Measurements from ENCODE around the gene NUBPL.
A peak's percentile ranks its signal among the peaks of the same experiment; 100 is the strongest.

Gene NUBPL, protein sequence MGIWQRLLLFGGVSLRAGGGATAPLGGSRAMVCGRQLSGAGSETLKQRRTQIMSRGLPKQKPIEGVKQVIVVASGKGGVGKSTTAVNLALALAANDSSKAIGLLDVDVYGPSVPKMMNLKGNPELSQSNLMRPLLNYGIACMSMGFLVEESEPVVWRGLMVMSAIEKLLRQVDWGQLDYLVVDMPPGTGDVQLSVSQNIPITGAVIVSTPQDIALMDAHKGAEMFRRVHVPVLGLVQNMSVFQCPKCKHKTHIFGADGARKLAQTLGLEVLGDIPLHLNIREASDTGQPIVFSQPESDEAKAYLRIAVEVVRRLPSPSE

DNA sequence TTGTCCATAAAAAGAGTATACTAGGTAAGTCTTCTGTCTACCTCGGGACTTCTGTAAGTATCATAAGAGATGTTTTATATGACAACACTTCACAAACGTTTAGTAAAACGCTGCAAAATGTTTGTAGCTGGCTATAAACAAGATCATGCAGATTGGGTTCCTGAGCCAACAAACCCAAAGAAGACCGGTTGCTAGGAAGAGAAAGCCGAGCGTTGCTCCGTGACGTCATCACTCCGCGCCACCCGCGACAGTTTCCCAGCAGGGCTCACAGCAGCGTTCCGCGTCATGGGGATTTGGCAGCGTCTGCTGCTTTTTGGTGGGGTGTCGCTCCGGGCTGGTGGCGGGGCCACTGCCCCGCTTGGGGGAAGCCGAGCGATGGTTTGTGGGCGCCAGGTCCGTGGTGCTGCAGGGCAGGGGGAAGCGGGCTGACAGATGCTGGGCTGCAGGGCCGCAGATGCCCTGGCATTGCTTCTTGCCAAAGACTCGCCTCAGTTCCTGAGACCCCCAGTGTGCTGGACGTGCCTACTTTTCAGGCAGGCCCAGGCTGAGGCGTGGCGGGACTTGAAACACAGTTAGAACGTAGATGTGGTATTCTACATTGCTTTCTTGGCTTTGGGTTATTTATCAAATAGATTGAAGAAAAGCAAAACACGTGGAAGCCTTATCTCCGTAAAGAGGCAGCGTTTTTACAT is at the start of gene NUBPL:
Gene NUBPL, plus strand, starts transcription at position 250 of the 692 bp plus-strand sequence. Its CDS starts 36 bp downstream, at position 286.
- H3K9ac ChIP-seq (ENCODE audit: low read depth, low read length) = peak within 1 kb of the TSS; percentile 86
- no peaks in the 10 kb centered on the region for H3K9me3 ChIP-seq (ENCODE audit: control insufficient read depth, insufficient read depth, low read length)
- no peaks in the 10 kb centered on the region for H3K36me3 ChIP-seq (ENCODE audit: control insufficient read depth, insufficient read depth, low read length)
- no peaks in the 10 kb centered on the region for H3K27me3 ChIP-seq (ENCODE audit: control insufficient read depth, insufficient read depth, low read length)
- peak within 1 kb of the TSS; percentile 89 for H3K4me3 ChIP-seq (ENCODE audit: low read depth, low read length)
- no peaks in the 10 kb centered on the region for H3K4me1 ChIP-seq (ENCODE audit: control insufficient read depth, insufficient read depth, low read length)

DNA sequence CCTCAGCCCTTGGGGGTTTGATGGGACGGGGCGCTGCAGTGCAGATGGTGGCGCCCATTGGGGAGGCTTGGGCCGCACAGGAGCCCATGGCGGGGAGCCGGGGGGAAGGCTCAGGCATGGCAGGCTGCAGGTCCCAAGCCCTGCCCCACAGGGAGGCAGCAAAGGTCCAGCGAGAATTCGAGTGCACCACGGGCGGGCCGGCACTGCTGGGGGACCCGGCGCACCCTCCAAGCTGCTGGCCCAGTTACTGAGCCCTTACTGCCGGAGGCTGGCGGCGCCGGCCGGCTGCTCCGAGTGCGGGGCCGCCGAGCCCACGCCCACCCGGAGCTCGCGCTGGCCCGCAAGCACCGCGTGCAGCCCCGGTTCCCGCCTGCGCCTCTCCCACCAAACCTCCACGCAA is 34.1 kb upstream of the NUBPL start:
- no peak overlapping the region for H3K9ac ChIP-seq (ENCODE audit: low read depth, low read length)
- H3K9me3 ChIP-seq (ENCODE audit: control insufficient read depth, insufficient read depth, low read length) = no peaks in the 10 kb centered on the region
- H3K4me1 ChIP-seq (ENCODE audit: control insufficient read depth, insufficient read depth, low read length) = no peaks in the 10 kb centered on the region
- no peak overlapping the region for H3K4me3 ChIP-seq (ENCODE audit: low read depth, low read length)
- H3K27me3 ChIP-seq (ENCODE audit: control insufficient read depth, insufficient read depth, low read length) = peaks cover 2% of the 10 kb centered on the region
- no peaks in the 10 kb centered on the region for H3K36me3 ChIP-seq (ENCODE audit: control insufficient read depth, insufficient read depth, low read length)

DNA sequence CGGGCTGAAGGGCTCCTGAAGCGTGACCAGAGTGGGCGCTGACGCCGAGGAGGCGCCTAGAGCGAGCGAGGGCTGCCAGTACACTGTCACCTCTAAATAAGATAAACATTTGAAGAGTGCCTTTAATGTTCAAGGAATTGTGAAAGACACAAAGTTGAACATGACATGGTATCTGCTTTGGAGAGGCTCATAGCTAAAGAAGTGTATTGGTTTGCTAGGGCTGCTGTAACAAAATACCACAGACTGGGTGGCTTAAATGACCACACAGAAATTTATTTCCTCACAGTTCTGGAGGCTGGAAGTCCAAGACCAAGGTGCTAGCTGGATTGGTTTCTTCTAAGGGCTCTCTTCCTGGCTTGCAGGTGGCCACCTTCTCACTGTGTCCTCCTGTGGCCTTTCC is 33.7 kb upstream of the NUBPL start:
- Histone ChIP-seq H3K27me3 (ENCODE audit: control insufficient read depth, insufficient read depth, low read length) (peaks cover 2% of the 10 kb centered on the region), H3K36me3 (ENCODE audit: control insufficient read depth, insufficient read depth, low read length) (no peaks in the 10 kb centered on the region), H3K4me1 (ENCODE audit: control insufficient read depth, insufficient read depth, low read length) (no peaks in the 10 kb centered on the region), H3K9ac (ENCODE audit: low read depth, low read length) (no peak overlapping the region), H3K4me3 (ENCODE audit: low read depth, low read length) (no peak overlapping the region), H3K9me3 (ENCODE audit: control insufficient read depth, insufficient read depth, low read length) (no peaks in the 10 kb centered on the region)

DNA sequence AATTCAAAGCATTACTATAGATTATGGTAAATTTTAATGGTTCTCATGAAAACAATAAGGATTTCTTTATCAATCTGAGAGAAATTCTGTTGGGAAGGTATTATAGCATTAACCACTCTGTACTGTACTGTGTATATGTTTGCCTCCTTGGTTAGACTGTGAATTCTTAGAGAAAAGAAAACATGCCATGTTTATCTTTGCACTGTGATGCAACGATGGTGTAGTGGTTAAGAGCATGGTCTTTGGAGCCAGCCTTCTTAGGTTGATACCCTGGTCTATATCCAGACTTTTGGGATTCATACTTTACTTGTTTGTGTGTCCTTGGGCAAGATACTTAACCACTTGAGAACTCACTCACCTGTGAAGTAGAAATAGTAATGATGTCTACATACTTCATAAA is 32.2 kb upstream of the NUBPL start:
- Histone ChIP-seq H3K4me1 (ENCODE audit: control insufficient read depth, insufficient read depth, low read length) (no peaks in the 10 kb centered on the region), H3K4me3 (ENCODE audit: low read depth, low read length) (no peak overlapping the region), H3K27me3 (ENCODE audit: control insufficient read depth, insufficient read depth, low read length) (peaks cover 2% of the 10 kb centered on the region), H3K9ac (ENCODE audit: low read depth, low read length) (no peak overlapping the region), H3K36me3 (ENCODE audit: control insufficient read depth, insufficient read depth, low read length) (no peaks in the 10 kb centered on the region), H3K9me3 (ENCODE audit: control insufficient read depth, insufficient read depth, low read length) (no peaks in the 10 kb centered on the region)

DNA sequence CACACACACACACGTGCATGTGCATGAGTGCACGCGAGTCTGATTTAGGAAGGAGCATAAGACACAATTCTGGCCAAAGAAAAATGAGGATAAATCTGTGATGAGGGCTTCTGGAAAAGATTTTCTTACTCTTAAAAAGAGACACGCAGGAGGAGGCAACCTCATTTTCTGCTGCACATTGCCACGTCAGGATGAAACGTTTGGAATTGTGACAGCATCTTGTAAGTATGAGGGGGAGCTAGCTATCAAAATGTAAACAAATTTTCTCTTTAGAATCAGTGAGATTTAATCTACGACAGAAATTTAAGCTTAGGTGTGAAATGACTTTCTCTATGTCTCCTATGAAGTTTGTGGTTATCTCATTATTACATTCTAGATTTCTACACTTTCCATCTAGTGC is 31.1 kb upstream of the NUBPL start:
- Histone ChIP-seq H3K9ac (ENCODE audit: low read depth, low read length) (no peak overlapping the region), H3K36me3 (ENCODE audit: control insufficient read depth, insufficient read depth, low read length) (no peaks in the 10 kb centered on the region), H3K27me3 (ENCODE audit: control insufficient read depth, insufficient read depth, low read length) (peaks cover 2% of the 10 kb centered on the region), H3K9me3 (ENCODE audit: control insufficient read depth, insufficient read depth, low read length) (no peaks in the 10 kb centered on the region), H3K4me3 (ENCODE audit: low read depth, low read length) (no peak overlapping the region), H3K4me1 (ENCODE audit: control insufficient read depth, insufficient read depth, low read length) (no peaks in the 10 kb centered on the region)

DNA sequence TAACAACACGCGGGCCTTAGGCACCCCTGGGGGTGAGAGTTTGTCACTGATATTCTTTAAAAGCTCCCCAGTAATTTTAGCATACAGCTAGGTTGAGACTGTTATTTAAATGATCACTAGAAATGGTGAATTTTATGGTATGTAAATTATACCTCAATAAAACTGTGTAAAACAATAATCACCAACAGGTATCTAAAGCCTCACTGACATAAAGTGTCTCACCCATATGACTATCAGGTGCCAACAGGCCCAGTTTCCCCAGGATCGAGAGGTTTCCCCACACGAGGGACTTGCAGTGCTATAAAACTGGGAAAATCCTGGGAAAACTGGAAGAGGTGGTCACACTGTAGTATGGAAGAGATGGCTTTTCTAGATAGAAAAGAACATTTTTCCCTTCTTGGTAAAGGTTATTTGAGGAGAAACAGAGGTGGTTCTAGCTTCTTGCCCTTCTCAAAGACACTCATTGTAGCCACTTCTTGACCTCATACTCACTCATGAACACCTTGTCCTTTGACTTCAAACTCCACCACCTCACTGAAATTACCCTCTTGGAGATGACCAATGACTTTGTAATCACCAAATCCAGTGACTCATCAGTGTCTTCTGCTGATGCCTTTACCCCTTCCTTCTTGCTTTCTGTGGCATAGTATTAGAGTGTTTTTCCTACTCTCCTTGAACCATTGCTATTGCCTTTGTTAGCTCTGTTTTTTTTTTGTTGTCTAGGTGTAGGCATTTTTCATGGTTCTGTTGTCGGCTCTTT is 24.8 kb upstream of the NUBPL start:
- no peaks in the 10 kb centered on the region for H3K27me3 ChIP-seq (ENCODE audit: control insufficient read depth, insufficient read depth, low read length)
- no peaks in the 10 kb centered on the region for H3K9me3 ChIP-seq (ENCODE audit: control insufficient read depth, insufficient read depth, low read length)
- no peaks in the 10 kb centered on the region for H3K4me1 ChIP-seq (ENCODE audit: control insufficient read depth, insufficient read depth, low read length)
- no peaks in the 10 kb centered on the region for H3K36me3 ChIP-seq (ENCODE audit: control insufficient read depth, insufficient read depth, low read length)
- H3K9ac ChIP-seq (ENCODE audit: low read depth, low read length) = no peak overlapping the region
- H3K4me3 ChIP-seq (ENCODE audit: low read depth, low read length) = no peak overlapping the region

DNA sequence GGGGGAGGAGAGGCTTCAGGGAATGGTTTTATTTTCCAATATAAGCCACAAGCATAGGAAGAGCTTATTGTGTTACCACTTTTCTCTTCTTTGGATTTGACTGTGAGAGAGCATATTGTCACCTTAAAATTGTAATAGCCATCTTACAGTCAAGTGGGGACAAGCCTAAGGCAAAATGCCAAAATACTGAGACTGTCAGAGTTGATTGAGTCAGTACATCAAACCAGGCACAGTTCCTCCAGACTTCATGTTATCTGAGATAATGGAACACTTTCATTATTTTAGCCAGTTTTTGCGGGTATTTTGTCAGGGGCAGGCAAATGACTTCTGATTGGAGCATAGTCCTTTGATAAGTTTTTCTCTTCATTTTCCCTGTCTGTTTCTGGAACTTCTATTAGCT is 19.5 kb upstream of the NUBPL start:
- Histone ChIP-seq H3K9ac (ENCODE audit: low read depth, low read length) (no peak overlapping the region), H3K4me3 (ENCODE audit: low read depth, low read length) (no peak overlapping the region), H3K9me3 (ENCODE audit: control insufficient read depth, insufficient read depth, low read length) (no peaks in the 10 kb centered on the region), H3K27me3 (ENCODE audit: control insufficient read depth, insufficient read depth, low read length) (no peaks in the 10 kb centered on the region), H3K36me3 (ENCODE audit: control insufficient read depth, insufficient read depth, low read length) (no peaks in the 10 kb centered on the region), H3K4me1 (ENCODE audit: control insufficient read depth, insufficient read depth, low read length) (no peaks in the 10 kb centered on the region)

DNA sequence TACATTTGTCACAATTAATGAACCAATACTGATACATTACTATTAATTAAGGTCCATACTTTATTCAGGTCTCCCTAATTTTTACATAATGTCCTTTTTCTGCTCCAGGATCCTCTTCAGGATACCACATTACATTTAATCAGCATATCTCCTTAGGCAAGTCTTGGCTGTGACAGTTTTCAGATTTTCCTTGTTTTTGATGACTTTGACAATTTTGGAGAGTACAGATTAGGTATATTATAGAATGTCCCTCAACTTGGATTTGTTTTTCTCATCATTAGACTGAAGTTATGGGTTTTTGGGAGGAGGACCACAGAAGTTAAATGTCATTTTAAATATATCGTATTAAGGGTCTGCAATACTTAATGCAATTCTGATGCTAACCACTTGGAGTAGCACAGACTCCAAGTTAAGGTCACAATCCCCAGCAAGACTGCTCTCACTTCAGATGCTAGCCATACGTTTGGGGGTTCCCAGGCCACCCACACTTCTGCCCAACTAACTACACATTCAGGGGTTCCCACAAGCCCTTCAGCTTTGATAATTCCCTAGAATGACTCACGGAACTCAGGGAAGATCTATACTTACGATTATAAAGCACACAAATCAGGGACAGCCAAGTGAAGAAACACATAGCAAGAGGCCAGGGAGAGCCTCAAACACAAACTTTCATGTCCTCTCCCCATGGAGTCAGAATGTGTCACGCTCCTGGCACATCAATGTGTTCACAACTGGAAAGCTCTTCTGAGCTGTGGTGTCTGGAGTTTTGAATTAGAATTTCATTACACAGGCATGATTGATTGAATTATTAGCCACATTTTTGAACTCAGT is 17.0 kb upstream of the NUBPL start:
- Histone ChIP-seq H3K4me1 (ENCODE audit: control insufficient read depth, insufficient read depth, low read length) (no peaks in the 10 kb centered on the region), H3K9ac (ENCODE audit: low read depth, low read length) (no peak overlapping the region), H3K9me3 (ENCODE audit: control insufficient read depth, insufficient read depth, low read length) (no peaks in the 10 kb centered on the region)

DNA sequence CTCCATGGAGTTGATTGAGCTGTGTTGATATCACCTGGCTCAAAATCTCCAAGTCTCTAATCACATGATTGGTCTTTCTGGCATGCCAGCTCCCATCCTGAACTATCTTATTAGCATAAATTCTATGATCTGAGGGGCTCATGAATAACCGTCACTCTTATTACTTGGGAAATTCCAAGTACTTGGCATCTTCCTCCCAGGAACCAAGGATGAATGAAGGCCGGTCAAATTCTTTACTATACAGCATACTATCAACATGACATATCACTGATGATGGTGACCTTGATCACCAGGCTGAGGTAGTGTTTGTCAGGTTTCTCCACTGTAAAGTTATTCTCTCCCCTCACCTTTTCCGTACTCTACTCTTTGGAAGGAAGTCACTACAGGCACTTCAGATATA is 16.4 kb upstream of the NUBPL start:
- Histone ChIP-seq H3K27me3 (ENCODE audit: control insufficient read depth, insufficient read depth, low read length) (no peaks in the 10 kb centered on the region), H3K36me3 (ENCODE audit: control insufficient read depth, insufficient read depth, low read length) (no peaks in the 10 kb centered on the region), H3K4me3 (ENCODE audit: low read depth, low read length) (no peak overlapping the region), H3K9me3 (ENCODE audit: control insufficient read depth, insufficient read depth, low read length) (no peaks in the 10 kb centered on the region), H3K4me1 (ENCODE audit: control insufficient read depth, insufficient read depth, low read length) (no peaks in the 10 kb centered on the region), H3K9ac (ENCODE audit: low read depth, low read length) (no peak overlapping the region)

More for the DNA sequence above, 17.0 kb upstream of the NUBPL start:
- Histone ChIP-seq H3K4me3 (ENCODE audit: low read depth, low read length) (no peak overlapping the region), H3K27me3 (ENCODE audit: control insufficient read depth, insufficient read depth, low read length) (no peaks in the 10 kb centered on the region), H3K36me3 (ENCODE audit: control insufficient read depth, insufficient read depth, low read length) (no peaks in the 10 kb centered on the region)

DNA sequence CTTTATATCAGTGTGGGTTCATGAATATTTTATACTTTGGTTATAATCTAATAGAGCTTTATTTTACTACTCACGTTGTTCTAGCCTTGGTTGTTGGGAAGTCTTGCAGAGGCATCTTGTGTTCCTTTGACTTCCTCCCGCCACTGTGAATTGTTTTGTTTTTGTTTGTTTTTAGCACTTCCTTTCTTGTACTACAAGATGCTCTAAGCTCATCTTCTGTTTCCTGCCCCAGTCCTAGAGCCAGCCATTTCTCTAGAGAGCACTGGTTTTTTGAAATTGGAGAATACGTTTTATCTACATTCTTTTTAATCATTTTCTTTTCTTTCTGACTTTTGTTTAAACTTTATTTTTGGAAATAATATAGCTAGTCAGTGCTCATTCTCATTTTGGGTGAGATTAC is 15.9 kb upstream of the NUBPL start:
- no peaks in the 10 kb centered on the region for H3K27me3 ChIP-seq (ENCODE audit: control insufficient read depth, insufficient read depth, low read length)
- H3K9ac ChIP-seq (ENCODE audit: low read depth, low read length) = no peak overlapping the region
- H3K9me3 ChIP-seq (ENCODE audit: control insufficient read depth, insufficient read depth, low read length) = no peaks in the 10 kb centered on the region
- no peaks in the 10 kb centered on the region for H3K4me1 ChIP-seq (ENCODE audit: control insufficient read depth, insufficient read depth, low read length)
- no peak overlapping the region for H3K4me3 ChIP-seq (ENCODE audit: low read depth, low read length)
- H3K36me3 ChIP-seq (ENCODE audit: control insufficient read depth, insufficient read depth, low read length) = no peaks in the 10 kb centered on the region

DNA sequence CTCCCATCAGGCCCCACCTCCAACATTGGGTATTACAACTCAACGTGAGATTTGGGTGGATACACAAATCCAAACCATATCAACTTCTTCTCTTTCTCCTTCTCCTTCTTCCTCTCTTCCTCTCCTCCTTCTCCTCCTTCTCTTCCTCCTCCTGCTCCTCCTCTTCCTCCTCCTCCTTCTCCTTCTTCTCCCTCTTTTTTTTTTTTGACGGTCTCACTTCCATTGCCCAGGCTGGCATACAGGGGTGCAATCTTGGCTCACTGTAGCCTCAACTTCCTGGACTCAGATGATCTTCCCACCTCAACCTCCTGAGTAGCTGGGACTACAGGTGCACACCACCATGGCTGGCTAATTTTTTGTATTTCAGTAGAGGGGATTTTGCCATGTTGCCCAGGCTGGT is 11.4 kb upstream of the NUBPL start:
- Histone ChIP-seq H3K9ac (ENCODE audit: low read depth, low read length) (no peak overlapping the region), H3K4me3 (ENCODE audit: low read depth, low read length) (no peak overlapping the region), H3K4me1 (ENCODE audit: control insufficient read depth, insufficient read depth, low read length) (no peaks in the 10 kb centered on the region), H3K27me3 (ENCODE audit: control insufficient read depth, insufficient read depth, low read length) (peaks cover 2% of the 10 kb centered on the region), H3K9me3 (ENCODE audit: control insufficient read depth, insufficient read depth, low read length) (no peaks in the 10 kb centered on the region), H3K36me3 (ENCODE audit: control insufficient read depth, insufficient read depth, low read length) (no peaks in the 10 kb centered on the region)

All from iPS-15b (cell line).